Measurements from ENCODE around the gene SCRN1.

SCRN1 gene

DNA sequence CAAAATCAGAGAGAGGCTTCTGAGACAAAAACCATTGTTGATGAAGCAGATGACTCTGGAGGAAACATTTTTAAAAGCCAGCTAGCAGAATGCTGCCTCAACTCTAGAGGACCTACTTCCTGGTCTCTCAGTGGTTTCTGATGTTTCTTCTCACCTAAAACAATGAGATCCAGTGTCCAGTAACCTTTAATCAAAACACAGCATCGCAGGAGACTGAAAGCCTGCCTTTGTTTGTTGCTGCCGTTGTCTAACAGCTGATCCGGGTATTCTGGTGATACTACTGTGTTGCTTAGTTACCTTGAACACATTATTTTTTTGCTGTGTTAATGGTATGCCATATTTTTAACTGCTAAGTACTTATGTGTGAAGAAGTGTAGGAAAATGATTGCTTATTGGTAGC lies 112.4 kb downstream of the SCRN1 start:
- no peak overlapping the region for H3K4me3 ChIP-seq
- H3K27ac ChIP-seq: no peak overlapping the region

DNA sequence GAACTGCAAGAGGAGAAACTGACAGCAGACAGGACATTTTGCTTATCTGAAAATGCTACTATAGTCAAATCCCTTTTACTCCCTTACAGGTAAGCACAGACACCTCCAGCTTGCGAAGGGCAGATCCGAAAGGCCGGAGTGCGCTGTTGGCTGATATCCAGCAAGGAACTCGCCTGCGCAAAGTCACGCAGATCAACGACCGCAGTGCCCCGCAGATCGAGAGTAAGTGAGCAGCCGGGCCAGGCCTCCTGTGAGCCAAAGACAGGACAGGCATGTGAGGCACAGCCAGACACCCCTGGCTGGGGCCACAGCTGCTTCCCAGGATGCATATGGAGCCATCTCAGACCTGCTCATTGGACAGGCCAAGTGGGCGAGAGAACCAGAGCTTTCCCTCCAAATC lies 113.9 kb downstream of the SCRN1 start:
- H3K4me3 ChIP-seq: no peak overlapping the region
- H3K27ac ChIP-seq: no peak overlapping the region

GRCh38 chr7:29873644-29874294 lies 115.8 kb downstream of the SCRN1 start:
- no peak overlapping the region for H3K27ac ChIP-seq
- no peak overlapping the region for H3K4me3 ChIP-seq

- H3K27ac ChIP-seq: no peak overlapping the region
- no peak overlapping the region for H3K4me3 ChIP-seq
These were observed 117.7 kb downstream of the SCRN1 start for GRCh38 chr7:29871787-29872398.
